DMS79 treated with DMSO at 0.1 percent for 48 hours (cell line): ENCODE data around the gene CEACAM16.
"Not testable (repeated sequence)": the region's sequence is repeated elsewhere in the genome, so short reads cannot be mapped to it uniquely, and the experiment has no call there.

Source experiments
- DNase-seq: peaks from one replicate; lab custom pipeline; 2025; lab: John Stamatoyannopoulos, UW

Gene CEACAM16

GRCh38 chr19:44677019-44677811 lies 21.7 kb upstream of the CEACAM16 start:
- no peak for DNase-seq

- DNase-seq = no peak
Measured at GRCh38 chr19:44680536-44680935, 18.4 kb upstream of the CEACAM16 start.

GRCh38 chr19:44681992-44682790 lies 16.8 kb upstream of the CEACAM16 start:
- DNase-seq = no peak

- DNase-seq = no peak
Measured at GRCh38 chr19:44682807-44683206, 16.1 kb upstream of the CEACAM16 start.

GRCh38 chr19:44683434-44684210 lies 15.3 kb upstream of the CEACAM16 start:
- no peak for DNase-seq

- DNase-seq = not testable (repeated sequence)
Measured at GRCh38 chr19:44684396-44684795, 14.6 kb upstream of the CEACAM16 start.

- peak; percentile 0 for DNase-seq
Measured at GRCh38 chr19:44684892-44685863, 13.8 kb upstream of the CEACAM16 start.

- no peak for DNase-seq
Measured at GRCh38 chr19:44685877-44686276, 13.1 kb upstream of the CEACAM16 start.

GRCh38 chr19:44686896-44687295 lies 12.1 kb upstream of the CEACAM16 start:
- DNase-seq = no peak

- DNase-seq = no peak
Measured at GRCh38 chr19:44687888-44688287, 11.1 kb upstream of the CEACAM16 start.

GRCh38 chr19:44689290-44690130 lies 9.4 kb upstream of the CEACAM16 start:
- DNase-seq = peak; percentile 27

GRCh38 chr19:44690131-44690440 lies 8.9 kb upstream of the CEACAM16 start:
- no peak for DNase-seq

GRCh38 chr19:44692379-44692721 lies 6.6 kb upstream of the CEACAM16 start:
- no peak for DNase-seq

GRCh38 chr19:44694184-44694579 lies 4.8 kb upstream of the CEACAM16 start:
- DNase-seq = no peak

- peak; percentile 6 for DNase-seq
Measured at GRCh38 chr19:44696939-44697669, 1.8 kb upstream of the CEACAM16 start.

- DNase-seq = no peak
Measured at GRCh38 chr19:44697670-44698034, 1.3 kb upstream of the CEACAM16 start.

- no peak for DNase-seq
Measured at GRCh38 chr19:44700547-44700946, 1.6 kb downstream of the CEACAM16 start.

GRCh38 chr19:44701228-44701627 lies 2.3 kb downstream of the CEACAM16 start:
- DNase-seq = no peak

GRCh38 chr19:44702551-44703176 lies 3.7 kb downstream of the CEACAM16 start:
- DNase-seq = no peak
